Measurements from ENCODE around the gene P3H2.

GRCh38 chr3:189944285-189945145 lies 176.2 kb downstream of the P3H2 start:
- TF ChIP-seq CTCF (IDR thresholded peaks at IDR 0.05) (no peak), POLR2A (IDR thresholded peaks at IDR 0.05) (no peak)

All from thyroid gland (tissue), 4 donors.